Astrocyte (in vitro differentiated cells and primary cell): Measurements from ENCODE around the gene RNF14. TPM values are rescaled to one million over a fixed set of nuclear protein-coding genes. Genes with fewer than 3 reads are reported as not detected.

ENCODE experiments used
- DNase-seq: peaks from one replicate; pipeline ENCODE4 v3.0.0-alpha.2; 2010; ENCODE audit warnings: low read depth
- FAIRE-seq: peaks from 2 replicates; lab custom pipeline; 2011; peaks lifted over from hg19 to GRCh38; lab: Jason Lieb, UNC
- H2AFZ ChIP-seq: 2 replicates; pipeline ENCODE4 v1.6.0; 2012; ENCODE audit warnings: low read depth, low read length, inconsistent platforms
- H3K27ac ChIP-seq: 2 replicates; pipeline ENCODE4 v1.5.1; 2011; ENCODE audit warnings: low read depth, low read length, inconsistent platforms
- H3K27me3 ChIP-seq: 2 replicates; pipeline ENCODE4 v1.6.0; 2011; ENCODE audit warnings: low read length, inconsistent platforms; ENCODE audit not compliant: insufficient read depth
- H3K36me3 ChIP-seq: 2 replicates; pipeline ENCODE4 v1.5.1; 2011; ENCODE audit warnings: low read length, inconsistent platforms; ENCODE audit not compliant: insufficient read depth
- H3K4me1 ChIP-seq: 2 replicates; pipeline ENCODE4 v1.5.1; 2011; ENCODE audit warnings: low read length, inconsistent platforms; ENCODE audit not compliant: insufficient read depth
- H3K4me2 ChIP-seq: 2 replicates; pipeline ENCODE4 v1.6.0; 2012; ENCODE audit warnings: low read length, inconsistent platforms
- H3K4me3 ChIP-seq: 2 replicates; pipeline ENCODE4 v1.5.1; 2011; ENCODE audit warnings: low read depth, mild to moderate bottlenecking, low read length, inconsistent platforms; ENCODE audit not compliant: insufficient read depth
- H3K79me2 ChIP-seq: 2 replicates; pipeline ENCODE4 v1.6.0; 2012; ENCODE audit warnings: mild to moderate bottlenecking, low read length, inconsistent platforms; ENCODE audit not compliant: insufficient read depth
- H3K9ac ChIP-seq: 2 replicates; pipeline ENCODE4 v1.6.0; 2012; ENCODE audit warnings: mild to moderate bottlenecking, low read length, inconsistent platforms
- H3K9me3 ChIP-seq: 2 replicates; pipeline ENCODE4 v1.5.1; 2012; ENCODE audit warnings: low read depth, mild to moderate bottlenecking, low read length, inconsistent platforms; ENCODE audit not compliant: insufficient read depth
- H4K20me1 ChIP-seq: 2 replicates; pipeline ENCODE4 v1.6.0; 2012; ENCODE audit warnings: low read length, inconsistent platforms; ENCODE audit not compliant: insufficient read depth
- H3K27ac Mint-ChIP-seq: one replicate; pipeline ENCODE4 v1.8.0; 2021; ENCODE audit warnings: mild to moderate bottlenecking, mixed read lengths; ENCODE audit not compliant: unreplicated experiment
- H3K27me3 Mint-ChIP-seq: one replicate; pipeline ENCODE4 v1.8.0; 2021; ENCODE audit warnings: low read depth, mixed read lengths; ENCODE audit not compliant: unreplicated experiment
- H3K36me3 Mint-ChIP-seq: one replicate; pipeline ENCODE4 v1.8.0; 2021; ENCODE audit warnings: low read depth, mixed read lengths; ENCODE audit not compliant: unreplicated experiment
- H3K4me1 Mint-ChIP-seq: one replicate; pipeline ENCODE4 v1.8.0; 2021; ENCODE audit warnings: low read depth, mixed read lengths; ENCODE audit not compliant: unreplicated experiment
- H3K4me3 Mint-ChIP-seq: one replicate; pipeline ENCODE4 v1.8.0; 2021; ENCODE audit warnings: mild to moderate bottlenecking, moderate library complexity, mixed read lengths; ENCODE audit not compliant: unreplicated experiment
- H3K9me3 Mint-ChIP-seq: one replicate; pipeline ENCODE4 v1.8.0; 2021; ENCODE audit warnings: mild to moderate bottlenecking, mixed read lengths; ENCODE audit not compliant: unreplicated experiment
- CTCF ChIP-seq: IDR thresholded peaks from 2 replicates; pipeline ENCODE4 v1.5.1; 2011; ENCODE audit warnings: low read depth, mild to moderate bottlenecking, inconsistent platforms, low read length, moderate library complexity; ENCODE audit not compliant: insufficient read depth
- EZH2 ChIP-seq: IDR thresholded peaks from 2 replicates; pipeline ENCODE4 v1.6.1; 2012; ENCODE audit warnings: mild to moderate bottlenecking, low read length, inconsistent platforms; ENCODE audit not compliant: insufficient read depth
- total RNA-seq: library from RNA; stranded (reverse); gene quantifications from 2 replicates; pipeline ENCODE4 v1.2.1, GENCODE V29; 2021

The RNF14 gene
- total RNA-seq, 1 donor from 2014 or later = 105 TPM

- Histone ChIP-seq H3K9ac (no peak within 1 kb of the TSS), H3K4me2 (no peak within 1 kb of the TSS), H2AFZ (no peak within 1 kb of the TSS), H3K4me3 (no peak within 1 kb of the TSS), H4K20me1 (no peaks in the 10 kb centered on the region), H3K27ac (no peak within 1 kb of the TSS), H3K4me1 (peaks cover 4% of the 10 kb centered on the region), H3K79me2 (no peaks in the 10 kb centered on the region), H3K9me3 (no peaks in the 10 kb centered on the region), H3K36me3 (no peaks in the 10 kb centered on the region), H3K27me3 (no peaks in the 10 kb centered on the region)
- Mint-ChIP-seq H3K27me3 (peaks cover 21% of the 10 kb centered on the region), H3K9me3 (no peaks in the 10 kb centered on the region), H3K4me1 (peaks cover 2% of the 10 kb centered on the region), H3K4me3 (no peak within 1 kb of the TSS), H3K36me3 (peaks cover 2% of the 10 kb centered on the region), H3K27ac (no peak within 1 kb of the TSS)
- DNase-seq = no peak
- FAIRE-seq = no peak
- TF ChIP-seq CTCF (no peak), EZH2 (no peak)
Observed at GRCh38 chr5:141958113-141958512, 10.8 kb upstream of the RNF14 start, which contains the start of gene PCDH12. Gene PCDH12 (minus strand): TSS chr5:141958202. CDS start chr5:141957851, 351 bp downstream.

- Histone ChIP-seq H3K9me3 (no peaks in the 10 kb centered on the region), H3K36me3 (no peaks in the 10 kb centered on the region), H3K9ac (no peak overlapping the region), H3K4me1 (peaks cover 4% of the 10 kb centered on the region), H4K20me1 (no peaks in the 10 kb centered on the region), H3K27ac (no peak overlapping the region), H2AFZ (no peak overlapping the region), H3K79me2 (no peaks in the 10 kb centered on the region), H3K4me3 (no peak overlapping the region), H3K27me3 (no peaks in the 10 kb centered on the region), H3K4me2 (no peak overlapping the region)
- H3K36me3 Mint-ChIP-seq = peaks cover 2% of the 10 kb centered on the region
- DNase-seq = no peak
- H3K27me3 Mint-ChIP-seq = peaks cover 18% of the 10 kb centered on the region
- TF ChIP-seq EZH2 (no peak), CTCF (no peak)
- no peak for FAIRE-seq
- H3K4me1 Mint-ChIP-seq = peaks cover 2% of the 10 kb centered on the region
- no peaks in the 10 kb centered on the region for H3K9me3 Mint-ChIP-seq
- H3K4me3 Mint-ChIP-seq = no peak overlapping the region
- H3K27ac Mint-ChIP-seq = no peak overlapping the region
Observed at GRCh38 chr5:141958546-141959172, 10.2 kb upstream of the RNF14 start.

GRCh38 chr5:141960018-141960417 is 8.9 kb upstream of the RNF14 start:
- DNase-seq (no peak), FAIRE-seq (no peak)
- Histone ChIP-seq H3K36me3 (no peaks in the 10 kb centered on the region), H2AFZ (no peak overlapping the region), H3K9me3 (no peaks in the 10 kb centered on the region), H3K27ac (no peak overlapping the region), H3K4me3 (no peak overlapping the region), H3K4me2 (no peak overlapping the region), H3K9ac (no peak overlapping the region), H3K4me1 (peaks cover 4% of the 10 kb centered on the region), H3K79me2 (no peaks in the 10 kb centered on the region), H4K20me1 (no peaks in the 10 kb centered on the region), H3K27me3 (no peaks in the 10 kb centered on the region)
- H3K4me1 Mint-ChIP-seq = peaks cover 2% of the 10 kb centered on the region
- H3K27me3 Mint-ChIP-seq = peaks cover 11% of the 10 kb centered on the region
- no peak overlapping the region for H3K27ac Mint-ChIP-seq
- H3K9me3 Mint-ChIP-seq = no peaks in the 10 kb centered on the region
- peaks cover 2% of the 10 kb centered on the region for H3K36me3 Mint-ChIP-seq
- H3K4me3 Mint-ChIP-seq = no peak overlapping the region
- no peak for TF ChIP-seq CTCF
- no peak for TF ChIP-seq EZH2
